GM21723 (cell line): Measurements from ENCODE around the gene SLC4A5.
A peak's percentile ranks its signal among the peaks of the same experiment; 100 is the strongest.
"Not testable (repeated sequence)": the region's sequence is repeated elsewhere in the genome, so short reads cannot be mapped to it uniquely, and the experiment has no call there.

Source experiments
- ATAC-seq: cut with Tn5 transposase; IDR thresholded peaks from one replicate; pipeline ENCODE4 v1.9.1; 2021; ENCODE audit warnings: mild to moderate bottlenecking, moderate library complexity; ENCODE audit not compliant: unreplicated experiment

SLC4A5 gene

GRCh38 chr2:74368499-74368898, 25.3 kb upstream of the SLC4A5 start:
- ATAC-seq = no peak

GRCh38 chr2:74367789-74368188, 24.6 kb upstream of the SLC4A5 start:
- no peak for ATAC-seq

GRCh38 chr2:74366036-74366435, 22.8 kb upstream of the SLC4A5 start:
- ATAC-seq = no peak

GRCh38 chr2:74364533-74365505, 21.6 kb upstream of the SLC4A5 start:
- ATAC-seq = no peak

- ATAC-seq = no peak
Observed at GRCh38 chr2:74361327-74361726, 18.1 kb upstream of the SLC4A5 start.

- no peak for ATAC-seq
Observed at GRCh38 chr2:74357627-74358026, 14.4 kb upstream of the SLC4A5 start.

GRCh38 chr2:74349889-74350288, 6.7 kb upstream of the SLC4A5 start:
- ATAC-seq = no peak

GRCh38 chr2:74347742-74348141, 4.5 kb upstream of the SLC4A5 start:
- no peak for ATAC-seq

- no peak for ATAC-seq
Observed at GRCh38 chr2:74347303-74347702, 4.1 kb upstream of the SLC4A5 start.

GRCh38 chr2:74345272-74345943, 2.2 kb upstream of the SLC4A5 start:
- no peak for ATAC-seq

- not testable (repeated sequence) for ATAC-seq
Observed at GRCh38 chr2:74336227-74336626, 7.0 kb downstream of the SLC4A5 start.

- ATAC-seq = peak; percentile 63
Observed at GRCh38 chr2:74334931-74335333, 8.3 kb downstream of the SLC4A5 start.

GRCh38 chr2:74333896-74334586, 9.2 kb downstream of the SLC4A5 start:
- ATAC-seq = no peak

- ATAC-seq = no peak
Observed at GRCh38 chr2:74333175-74333574, 10.0 kb downstream of the SLC4A5 start.

- ATAC-seq = no peak
Observed at GRCh38 chr2:74332550-74333174, 10.6 kb downstream of the SLC4A5 start.

GRCh38 chr2:74328573-74328972, 14.6 kb downstream of the SLC4A5 start:
- ATAC-seq = no peak

- ATAC-seq = no peak
Observed at GRCh38 chr2:74328074-74328473, 15.1 kb downstream of the SLC4A5 start.

GRCh38 chr2:74327627-74328026, 15.6 kb downstream of the SLC4A5 start:
- ATAC-seq = no peak

GRCh38 chr2:74327199-74327598, 16.0 kb downstream of the SLC4A5 start:
- ATAC-seq = no peak

- ATAC-seq = no peak
Observed at GRCh38 chr2:74325815-74326214, 17.4 kb downstream of the SLC4A5 start.

GRCh38 chr2:74321737-74322136, 21.5 kb downstream of the SLC4A5 start:
- ATAC-seq = no peak
